ENCODE results near the gene DNAH17. TPM values are rescaled to one million over a fixed set of nuclear protein-coding genes. Genes with fewer than 3 reads are reported as not detected.

DNAH17 gene
- total RNA-seq, 1 experiment from 2014 or later: 0.18 TPM

DNA sequence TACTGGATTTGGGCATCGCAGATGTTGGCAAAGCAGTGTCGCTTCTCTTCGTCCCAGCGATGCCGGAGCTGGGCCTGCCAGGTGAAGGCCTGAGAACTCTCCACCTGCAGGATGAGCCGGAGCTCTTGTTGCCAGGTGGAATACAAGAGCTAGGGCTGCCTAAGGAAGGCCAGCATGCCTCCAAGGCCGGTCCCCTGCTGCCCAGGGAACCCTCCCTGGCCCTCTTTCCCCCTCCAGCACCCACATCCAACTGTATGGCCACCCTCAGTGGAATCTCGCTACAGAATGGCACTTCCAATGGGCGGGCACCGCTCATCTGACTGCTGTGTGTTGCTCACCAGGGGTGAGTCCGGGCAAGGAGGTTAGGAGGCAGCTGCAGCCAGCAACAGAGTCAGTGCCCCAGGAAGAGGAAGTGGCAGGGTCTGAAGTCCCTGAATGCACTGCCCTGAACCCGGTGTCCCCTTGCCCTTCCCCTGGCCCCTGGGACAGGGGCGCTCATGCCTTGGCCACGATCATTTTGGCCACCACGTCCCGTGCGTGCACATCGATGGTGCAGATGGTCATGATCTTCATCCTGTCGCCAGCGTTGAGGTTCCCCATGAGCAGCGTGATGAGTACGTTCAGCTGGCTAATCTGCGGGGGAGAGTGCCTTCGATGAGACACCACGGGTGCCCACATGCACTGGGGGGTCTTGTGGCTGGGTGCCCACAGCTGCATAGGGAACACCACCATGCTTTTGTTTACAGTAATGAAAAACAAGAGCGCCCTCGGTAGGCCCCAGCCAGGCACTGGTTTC lies 75.8 kb downstream of the DNAH17 start:
- ATAC-seq: no peak
- no peak for DNase-seq (ENCODE audit: low read depth, low spot score)
- TF ChIP-seq SIN3A (IDR thresholded peaks at IDR 0.05; ENCODE audit: borderline replicate concordance, insufficient read depth, low read depth, low read length) (no peak), POLR2AphosphoS5 (IDR thresholded peaks at IDR 0.05; ENCODE audit: low read depth, low read length) (no peak), TCF7L2 (IDR thresholded peaks at IDR 0.05; ENCODE audit: low read depth, low read length) (no peak)
- TF ChIP-seq, protein P1, sequence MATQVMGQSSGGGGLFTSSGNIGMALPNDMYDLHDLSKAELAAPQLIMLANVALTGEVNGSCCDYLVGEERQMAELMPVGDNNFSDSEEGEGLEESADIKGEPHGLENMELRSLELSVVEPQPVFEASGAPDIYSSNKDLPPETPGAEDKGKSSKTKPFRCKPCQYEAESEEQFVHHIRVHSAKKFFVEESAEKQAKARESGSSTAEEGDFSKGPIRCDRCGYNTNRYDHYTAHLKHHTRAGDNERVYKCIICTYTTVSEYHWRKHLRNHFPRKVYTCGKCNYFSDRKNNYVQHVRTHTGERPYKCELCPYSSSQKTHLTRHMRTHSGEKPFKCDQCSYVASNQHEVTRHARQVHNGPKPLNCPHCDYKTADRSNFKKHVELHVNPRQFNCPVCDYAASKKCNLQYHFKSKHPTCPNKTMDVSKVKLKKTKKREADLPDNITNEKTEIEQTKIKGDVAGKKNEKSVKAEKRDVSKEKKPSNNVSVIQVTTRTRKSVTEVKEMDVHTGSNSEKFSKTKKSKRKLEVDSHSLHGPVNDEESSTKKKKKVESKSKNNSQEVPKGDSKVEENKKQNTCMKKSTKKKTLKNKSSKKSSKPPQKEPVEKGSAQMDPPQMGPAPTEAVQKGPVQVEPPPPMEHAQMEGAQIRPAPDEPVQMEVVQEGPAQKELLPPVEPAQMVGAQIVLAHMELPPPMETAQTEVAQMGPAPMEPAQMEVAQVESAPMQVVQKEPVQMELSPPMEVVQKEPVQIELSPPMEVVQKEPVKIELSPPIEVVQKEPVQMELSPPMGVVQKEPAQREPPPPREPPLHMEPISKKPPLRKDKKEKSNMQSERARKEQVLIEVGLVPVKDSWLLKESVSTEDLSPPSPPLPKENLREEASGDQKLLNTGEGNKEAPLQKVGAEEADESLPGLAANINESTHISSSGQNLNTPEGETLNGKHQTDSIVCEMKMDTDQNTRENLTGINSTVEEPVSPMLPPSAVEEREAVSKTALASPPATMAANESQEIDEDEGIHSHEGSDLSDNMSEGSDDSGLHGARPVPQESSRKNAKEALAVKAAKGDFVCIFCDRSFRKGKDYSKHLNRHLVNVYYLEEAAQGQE (IDR thresholded peaks at IDR 0.05; ENCODE audit: insufficient read depth in 1 of 2, low read depth in 2 of 2, low read length in 1 of 2): no peak
- TF ChIP-seq, protein P2, sequence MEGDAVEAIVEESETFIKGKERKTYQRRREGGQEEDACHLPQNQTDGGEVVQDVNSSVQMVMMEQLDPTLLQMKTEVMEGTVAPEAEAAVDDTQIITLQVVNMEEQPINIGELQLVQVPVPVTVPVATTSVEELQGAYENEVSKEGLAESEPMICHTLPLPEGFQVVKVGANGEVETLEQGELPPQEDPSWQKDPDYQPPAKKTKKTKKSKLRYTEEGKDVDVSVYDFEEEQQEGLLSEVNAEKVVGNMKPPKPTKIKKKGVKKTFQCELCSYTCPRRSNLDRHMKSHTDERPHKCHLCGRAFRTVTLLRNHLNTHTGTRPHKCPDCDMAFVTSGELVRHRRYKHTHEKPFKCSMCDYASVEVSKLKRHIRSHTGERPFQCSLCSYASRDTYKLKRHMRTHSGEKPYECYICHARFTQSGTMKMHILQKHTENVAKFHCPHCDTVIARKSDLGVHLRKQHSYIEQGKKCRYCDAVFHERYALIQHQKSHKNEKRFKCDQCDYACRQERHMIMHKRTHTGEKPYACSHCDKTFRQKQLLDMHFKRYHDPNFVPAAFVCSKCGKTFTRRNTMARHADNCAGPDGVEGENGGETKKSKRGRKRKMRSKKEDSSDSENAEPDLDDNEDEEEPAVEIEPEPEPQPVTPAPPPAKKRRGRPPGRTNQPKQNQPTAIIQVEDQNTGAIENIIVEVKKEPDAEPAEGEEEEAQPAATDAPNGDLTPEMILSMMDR (IDR thresholded peaks at IDR 0.05): no peak
- ChIA-PET CTCF (no interaction called here), POLR2A (no interaction called here)
- in situ Hi-C loops (cut with HindIII; ENCODE audit: low pct_unique_long_range_greater_than_20kb, low sequenced_read_pairs) (no loop called here), intact Hi-C loops (cut with micrococcal nuclease; ENCODE audit: unreplicated experiment) (no loop called here)
- Histone ChIP-seq H3K9me3 (ENCODE audit: control insufficient read depth, insufficient read depth, low read depth, low read length) (no peaks in the 10 kb centered on the region), H3K4me1 (ENCODE audit: control insufficient read depth, insufficient read depth, low read length) (peaks cover 8% of the 10 kb centered on the region; the same call in 1 of the 2 replicates), H3K27me3 (ENCODE audit: control insufficient read depth, insufficient read depth, low read length) (no peaks in the 10 kb centered on the region), H3K27ac (ENCODE audit: low read length) (no peak overlapping the region), H3K4me3 (ENCODE audit: low read depth in 2 of 2, low read length in 2 of 2) (no peak overlapping the region), H3K36me3 (ENCODE audit: control insufficient read depth, insufficient read depth, low read length) (no peaks in the 10 kb centered on the region)
- no TSS peak for BruUV-seq (replicated peaks)

DNA sequence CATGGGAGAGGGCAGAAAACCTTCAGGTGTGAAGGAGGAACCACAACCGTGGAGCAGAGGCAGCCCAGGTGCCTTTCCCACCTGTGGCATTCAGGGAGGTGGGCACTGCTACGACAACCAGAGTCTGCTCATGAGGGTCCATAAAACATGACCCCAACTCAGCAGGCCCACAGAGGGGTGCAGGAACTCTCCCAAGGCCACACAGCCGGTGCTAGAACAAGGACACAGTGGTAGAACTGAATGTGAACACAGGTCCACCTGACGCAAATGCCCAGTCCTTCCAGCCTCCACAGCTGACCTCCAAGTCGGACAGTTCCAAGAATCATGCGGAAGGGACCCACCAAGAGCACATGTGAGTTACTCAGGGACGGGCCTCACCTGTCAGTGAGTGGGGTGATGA lies 76.4 kb downstream of the DNAH17 start:
- no TSS peak for BruUV-seq (replicated peaks)
- no peaks in the 10 kb centered on the region for H3K27me3 ChIP-seq (ENCODE audit: control insufficient read depth, insufficient read depth, low read length)
- TF ChIP-seq SIN3A (IDR thresholded peaks at IDR 0.05; ENCODE audit: borderline replicate concordance, insufficient read depth, low read depth, low read length): no peak
- TF ChIP-seq, protein P2 (IDR thresholded peaks at IDR 0.05): no peak
- TF ChIP-seq, protein P1 (IDR thresholded peaks at IDR 0.05; ENCODE audit: insufficient read depth in 1 of 2, low read depth in 2 of 2, low read length in 1 of 2): no peak
- TF ChIP-seq TCF7L2 (IDR thresholded peaks at IDR 0.05; ENCODE audit: low read depth, low read length): no peak
- TF ChIP-seq POLR2AphosphoS5 (IDR thresholded peaks at IDR 0.05; ENCODE audit: low read depth, low read length): no peak
- intact Hi-C loops (cut with micrococcal nuclease; ENCODE audit: unreplicated experiment): no loop called here
- no peak overlapping the region for H3K4me3 ChIP-seq (ENCODE audit: low read depth in 2 of 2, low read length in 2 of 2)
- peaks cover 8% of the 10 kb centered on the region; the same call in 1 of the 2 replicates for H3K4me1 ChIP-seq (ENCODE audit: control insufficient read depth, insufficient read depth, low read length)
- POLR2A ChIA-PET: no interaction called here
- CTCF ChIA-PET: no interaction called here
- in situ Hi-C loops (cut with HindIII; ENCODE audit: low pct_unique_long_range_greater_than_20kb, low sequenced_read_pairs): no loop called here
- no peak overlapping the region for H3K27ac ChIP-seq (ENCODE audit: low read length)
- DNase-seq (ENCODE audit: low read depth, low spot score) (no peak), ATAC-seq (no peak)
- H3K9me3 ChIP-seq (ENCODE audit: control insufficient read depth, insufficient read depth, low read depth, low read length): no peaks in the 10 kb centered on the region
- no peaks in the 10 kb centered on the region for H3K36me3 ChIP-seq (ENCODE audit: control insufficient read depth, insufficient read depth, low read length)
